Neural progenitor cell (in vitro differentiated cells): ENCODE measurements around the gene POM121. TPM values are rescaled to one million over a fixed set of nuclear protein-coding genes. Genes with fewer than 3 reads are reported as not detected.
"Not testable (repeated sequence)": the region's sequence is repeated elsewhere in the genome, so short reads cannot be mapped to it uniquely, and the experiment has no call there.

Source experiments
- DNase-seq: peaks from one replicate; pipeline ENCODE4 v3.0.0-alpha.2; 2016; ENCODE audit warnings: low spot score
- H2AFZ ChIP-seq: fragments of 200-600 bp; sonication (generic); replicated peaks from 2 replicates; pipeline ENCODE4 v1.6.1; 2016; ENCODE audit warnings: antibody characterized with exemption
- H3F3A ChIP-seq: fragments of 200-600 bp; sonication (generic); 2 replicates; pipeline ENCODE4 v1.6.1; 2016; ENCODE audit warnings: antibody characterized with exemption, low read depth
- H3K27ac ChIP-seq: fragments of 200-600 bp; sonication (generic); 2 replicates; pipeline ENCODE4 v1.5.1; 2016; ENCODE audit warnings: mild to moderate bottlenecking
- H3K27me3 ChIP-seq: fragments of 200-600 bp; sonication (generic); 2 replicates; pipeline ENCODE4 v1.6.1; 2016; ENCODE audit warnings: mild to moderate bottlenecking, moderate library complexity
- H3K36me3 ChIP-seq: fragments of 200-600 bp; sonication (generic); 2 replicates; pipeline ENCODE4 v1.5.1; 2016
- H3K4me1 ChIP-seq: fragments of 200-600 bp; sonication (generic); 2 replicates; pipeline ENCODE4 v1.6.1; 2016; ENCODE audit warnings: mixed run types
- H3K4me2 ChIP-seq: fragments of 200-600 bp; sonication (generic); 2 replicates; pipeline ENCODE4 v1.6.1; 2016
- H3K4me3 ChIP-seq: fragments of 200-600 bp; sonication (generic); 2 replicates; pipeline ENCODE4 v1.5.1; 2016
- H3K79me2 ChIP-seq: fragments of 200-600 bp; sonication (generic); 2 replicates; pipeline ENCODE4 v1.6.1; 2016; ENCODE audit warnings: low read depth
- H3K9ac ChIP-seq: fragments of 200-600 bp; sonication (generic); 2 replicates; pipeline ENCODE4 v1.6.1; 2016
- H3K9me3 ChIP-seq: fragments of 200-600 bp; sonication (generic); 2 replicates; pipeline ENCODE4 v1.5.1; 2016; ENCODE audit warnings: low read depth
- H4K20me1 ChIP-seq: fragments of 200-600 bp; sonication (generic); 2 replicates; pipeline ENCODE4 v1.6.1; 2016; ENCODE audit warnings: low read depth
- H3K27ac Mint-ChIP-seq: 3 replicates; pipeline ENCODE4 v1.8.0; 2021; ENCODE audit warnings: mixed read lengths
- H3K27me3 Mint-ChIP-seq: 2 replicates; pipeline ENCODE4 v1.8.0; 2022; ENCODE audit warnings: low read depth, mild to moderate bottlenecking, inconsistent platforms, moderate library complexity, mixed read lengths; ENCODE audit not compliant: insufficient read depth
- H3K36me3 Mint-ChIP-seq: 3 replicates; pipeline ENCODE4 v1.8.0; 2021; ENCODE audit warnings: mixed read lengths
- H3K4me1 Mint-ChIP-seq: 3 replicates; pipeline ENCODE4 v1.8.0; 2021; ENCODE audit warnings: mixed read lengths
- H3K4me3 Mint-ChIP-seq: 3 replicates; pipeline ENCODE4 v1.8.0; 2021; ENCODE audit warnings: mild to moderate bottlenecking, moderate library complexity, mixed read lengths
- H3K9me3 Mint-ChIP-seq: 3 replicates; pipeline ENCODE4 v1.8.0; 2020; ENCODE audit warnings: mixed read lengths
- total RNA-seq: library from RNA; depleted of rRNA; stranded (reverse); fragments of >200 nt; gene quantifications from 2 replicates; pipeline ENCODE4 v1.2.3, GENCODE V29; 2015; ENCODE audit warnings: low replicate concordance

POM121 gene
- total RNA-seq, 1 donor from 2014 or later = 5.8 TPM

GRCh38 chr7:72968980-72969516 is 44.2 kb downstream of the POM121 start, which contains the start of gene TRIM74:
TSS of gene TRIM74 (minus strand) at chr7:72969466. CDS start at chr7:72966157, 3,309 bp downstream.
- not testable (repeated sequence) for H3K79me2 ChIP-seq, H3K9ac ChIP-seq, H2AFZ ChIP-seq, H3K27ac ChIP-seq, H3K36me3 ChIP-seq, H3K4me1 Mint-ChIP-seq, H3K27me3 Mint-ChIP-seq, H3K9me3 Mint-ChIP-seq, H3K9me3 ChIP-seq, H3K36me3 Mint-ChIP-seq, DNase-seq, H3F3A ChIP-seq, H3K4me1 ChIP-seq, H3K27me3 ChIP-seq, H3K4me3 Mint-ChIP-seq, H3K27ac Mint-ChIP-seq, H3K4me3 ChIP-seq, H3K4me2 ChIP-seq, H4K20me1 ChIP-seq

DNA sequence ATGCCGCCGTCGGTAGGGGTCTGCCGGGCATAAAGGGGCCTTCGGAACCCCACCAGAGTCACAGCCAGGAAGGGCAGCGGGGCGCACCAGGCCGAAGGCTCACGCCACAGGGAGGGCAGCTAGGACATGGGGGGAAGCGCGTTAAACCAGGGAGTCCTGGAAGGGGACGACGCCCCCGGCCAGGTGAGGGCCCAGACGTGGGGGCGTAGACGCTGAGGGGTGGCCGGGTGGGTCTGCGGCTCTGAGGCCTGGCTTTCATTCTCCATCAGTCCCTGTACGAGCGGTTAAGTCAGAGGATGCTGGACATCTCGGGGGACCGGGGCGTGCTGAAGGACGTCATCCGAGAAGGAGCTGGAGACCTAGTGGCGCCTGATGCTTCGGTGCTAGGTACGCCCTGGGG is 44.8 kb downstream of the POM121 start:
- not testable (repeated sequence) for H3K4me1 ChIP-seq, H3K9ac ChIP-seq, H3K36me3 ChIP-seq, H3K27ac ChIP-seq, H3F3A ChIP-seq, H3K9me3 ChIP-seq, H3K4me1 Mint-ChIP-seq, H3K4me2 ChIP-seq, H3K4me3 Mint-ChIP-seq, H3K36me3 Mint-ChIP-seq, H4K20me1 ChIP-seq, DNase-seq, H3K27me3 ChIP-seq, H3K27ac Mint-ChIP-seq, H3K4me3 ChIP-seq, H3K27me3 Mint-ChIP-seq, H2AFZ ChIP-seq, H3K79me2 ChIP-seq, H3K9me3 Mint-ChIP-seq

DNA sequence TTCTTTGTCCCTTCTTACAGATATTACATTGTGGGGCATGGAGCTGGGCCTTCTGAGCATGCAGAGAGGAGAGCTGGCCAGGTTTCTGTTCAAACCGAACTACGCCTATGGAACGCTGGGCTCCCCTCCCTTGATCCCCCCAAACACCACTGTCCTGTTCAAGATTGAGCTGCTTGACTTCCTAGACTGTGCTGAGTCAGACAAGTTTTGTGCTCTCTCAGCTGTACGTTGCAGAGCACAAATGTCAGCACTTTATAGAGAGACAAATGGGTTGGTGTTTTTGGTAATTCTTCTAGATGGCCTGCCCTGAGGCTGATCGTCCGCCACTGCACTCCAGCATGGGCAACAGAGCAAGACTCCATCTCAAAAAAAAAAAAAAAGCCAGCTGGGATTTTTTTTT is 46.6 kb downstream of the POM121 start:
- not testable (repeated sequence) for H3K36me3 Mint-ChIP-seq, H3K9ac ChIP-seq, H3K27me3 Mint-ChIP-seq, H3K79me2 ChIP-seq, H3K27ac Mint-ChIP-seq, H3K9me3 ChIP-seq, H3K36me3 ChIP-seq, H3F3A ChIP-seq, DNase-seq, H3K9me3 Mint-ChIP-seq, H4K20me1 ChIP-seq, H2AFZ ChIP-seq, H3K4me1 Mint-ChIP-seq, H3K4me2 ChIP-seq, H3K4me3 Mint-ChIP-seq, H3K27ac ChIP-seq, H3K27me3 ChIP-seq, H3K4me1 ChIP-seq, H3K4me3 ChIP-seq

- not testable (repeated sequence) for H3K36me3 Mint-ChIP-seq, H3F3A ChIP-seq, H3K36me3 ChIP-seq, H3K9me3 ChIP-seq, H3K4me2 ChIP-seq, H3K9ac ChIP-seq, H3K27me3 Mint-ChIP-seq, H3K4me3 Mint-ChIP-seq, H2AFZ ChIP-seq, DNase-seq, H3K4me1 ChIP-seq, H3K79me2 ChIP-seq, H3K4me1 Mint-ChIP-seq, H3K27ac ChIP-seq, H3K4me3 ChIP-seq, H3K9me3 Mint-ChIP-seq, H3K27ac Mint-ChIP-seq, H3K27me3 ChIP-seq, H4K20me1 ChIP-seq
Measured at GRCh38 chr7:72974781-72975180, 49.9 kb downstream of the POM121 start.

DNA sequence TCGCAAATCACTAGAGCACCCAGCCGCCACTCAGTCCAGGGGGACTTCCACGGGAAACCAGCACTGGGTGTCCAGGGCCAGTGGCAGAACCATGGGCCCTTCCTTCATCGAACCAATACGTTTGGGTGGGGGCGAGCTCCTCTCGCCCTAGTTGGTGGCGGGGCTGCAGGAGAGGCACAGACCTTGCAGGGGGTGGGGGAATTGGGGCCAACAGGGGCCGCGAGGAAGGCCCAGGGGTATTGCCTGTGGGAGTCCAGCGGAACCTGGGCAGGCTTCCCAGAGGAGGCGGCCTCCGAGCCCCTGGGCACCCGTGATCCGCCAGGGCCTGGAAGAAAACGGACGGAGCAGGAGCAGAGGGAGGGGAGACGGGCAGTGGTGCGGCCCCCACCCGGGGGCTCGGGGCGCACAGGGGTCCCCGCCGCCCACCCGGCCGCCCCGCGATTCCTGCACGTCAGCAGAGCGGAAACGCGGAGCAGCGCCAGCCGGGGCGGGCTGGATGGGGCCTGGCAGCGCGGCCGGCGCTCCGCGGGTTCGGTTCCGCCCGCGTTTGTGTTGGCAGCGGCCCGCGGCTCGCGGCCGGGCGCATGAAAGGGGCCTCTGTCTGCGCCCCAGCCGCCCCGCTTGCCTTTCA is 50.9 kb downstream of the POM121 start:
- H3K9me3 ChIP-seq, H3K4me1 ChIP-seq, H3K27me3 ChIP-seq, H3F3A ChIP-seq, H3K36me3 ChIP-seq, H3K4me2 ChIP-seq, DNase-seq, H2AFZ ChIP-seq, H3K27me3 Mint-ChIP-seq, H3K36me3 Mint-ChIP-seq, H3K79me2 ChIP-seq, H3K9ac ChIP-seq, H3K4me3 Mint-ChIP-seq, H3K27ac ChIP-seq, H3K9me3 Mint-ChIP-seq, H3K4me3 ChIP-seq, H3K27ac Mint-ChIP-seq, H3K4me1 Mint-ChIP-seq, H4K20me1 ChIP-seq: not testable (repeated sequence)

GRCh38 chr7:72976434-72976833 is 51.5 kb downstream of the POM121 start:
- not testable (repeated sequence) for H4K20me1 ChIP-seq, H3K27ac ChIP-seq, H3K9ac ChIP-seq

GRCh38 chr7:72980382-72980781 is 55.5 kb downstream of the POM121 start:
- not testable (repeated sequence) for H3K27me3 Mint-ChIP-seq, H3K79me2 ChIP-seq, H3K27me3 ChIP-seq, H3K36me3 Mint-ChIP-seq, H3K27ac Mint-ChIP-seq, H3K9ac ChIP-seq, H3K4me3 Mint-ChIP-seq, H3K4me1 ChIP-seq, H3K4me3 ChIP-seq, H3F3A ChIP-seq, DNase-seq, H2AFZ ChIP-seq, H3K4me1 Mint-ChIP-seq, H3K36me3 ChIP-seq, H4K20me1 ChIP-seq, H3K27ac ChIP-seq, H3K9me3 ChIP-seq, H3K4me2 ChIP-seq, H3K9me3 Mint-ChIP-seq

More at GRCh38 chr7:72976434-72976833, 51.5 kb downstream of the POM121 start:
- not testable (repeated sequence) for H3K79me2 ChIP-seq, H2AFZ ChIP-seq, H3K27ac Mint-ChIP-seq, H3K9me3 ChIP-seq, DNase-seq, H3K27me3 Mint-ChIP-seq, H3K4me3 ChIP-seq, H3K4me1 Mint-ChIP-seq, H3F3A ChIP-seq, H3K36me3 ChIP-seq, H3K27me3 ChIP-seq, H3K4me3 Mint-ChIP-seq, H3K9me3 Mint-ChIP-seq, H3K4me1 ChIP-seq, H3K4me2 ChIP-seq, H3K36me3 Mint-ChIP-seq

DNA sequence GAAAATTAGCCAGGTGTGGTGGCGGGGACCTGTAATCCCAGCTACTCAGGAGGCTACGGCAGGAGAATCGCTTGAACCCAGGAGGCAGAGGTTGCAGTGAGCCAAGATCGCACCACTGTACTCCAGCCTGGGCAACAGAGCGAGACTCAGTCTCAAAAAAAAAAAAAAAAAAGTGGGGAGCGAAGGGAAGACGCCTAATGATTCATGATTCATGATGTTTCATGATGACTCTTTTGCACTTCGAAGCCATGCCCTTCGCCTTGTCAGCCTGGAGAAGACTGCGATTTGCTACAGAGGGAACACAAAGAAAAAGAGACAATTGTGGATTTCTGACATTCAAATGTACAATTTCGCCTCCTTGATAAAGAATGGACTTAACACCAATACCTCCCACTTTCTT is 57.2 kb downstream of the POM121 start:
- not testable (repeated sequence) for H3K4me1 ChIP-seq, H3K27me3 Mint-ChIP-seq, H3K4me1 Mint-ChIP-seq, H3K27ac ChIP-seq, H2AFZ ChIP-seq, H3K36me3 ChIP-seq, H3K4me3 Mint-ChIP-seq, H4K20me1 ChIP-seq, H3F3A ChIP-seq, H3K27ac Mint-ChIP-seq, H3K9me3 ChIP-seq, H3K36me3 Mint-ChIP-seq, H3K4me3 ChIP-seq, H3K79me2 ChIP-seq, DNase-seq, H3K27me3 ChIP-seq, H3K9me3 Mint-ChIP-seq, H3K9ac ChIP-seq, H3K4me2 ChIP-seq
